HG03520 (cell line): ENCODE data around the gene KCNQ1.

Experiments
- ATAC-seq: cut with Tn5 transposase; IDR thresholded peaks from one replicate; pipeline ENCODE4 v1.9.1; 2021; ENCODE audit warnings: mild to moderate bottlenecking, moderate library complexity; ENCODE audit not compliant: unreplicated experiment

The KCNQ1 gene

DNA sequence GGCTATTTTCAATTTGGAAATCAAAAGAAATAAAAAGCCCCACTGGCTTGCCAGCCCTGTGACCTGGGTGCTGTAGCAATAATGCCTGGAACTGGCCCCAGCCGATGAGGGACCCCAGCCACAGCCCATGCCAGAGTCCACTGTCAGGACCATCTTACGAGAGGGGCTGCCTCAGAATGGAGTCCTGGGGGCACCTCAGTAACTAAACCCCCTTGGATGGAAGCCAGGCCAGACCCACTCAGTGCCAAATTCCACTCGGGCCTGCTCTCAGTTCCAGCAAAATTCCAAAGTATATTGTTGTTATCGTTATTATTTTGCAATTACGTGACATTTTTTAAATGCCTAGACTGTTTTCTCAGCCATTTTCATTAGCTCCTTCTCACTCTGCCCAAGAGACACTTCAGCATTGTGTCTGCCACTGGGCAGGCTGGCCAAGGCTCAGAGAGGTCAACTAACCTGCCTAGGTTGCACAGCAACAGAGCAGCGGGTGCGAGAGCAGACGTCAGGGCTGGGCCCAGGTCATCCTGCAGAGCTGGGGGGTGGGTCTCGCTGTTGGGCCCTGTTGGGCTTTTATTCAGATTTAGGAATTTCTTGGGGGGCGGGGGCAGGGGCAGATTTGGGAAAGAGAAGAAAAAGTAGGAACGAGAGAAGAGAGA is 421.2 kb downstream of the KCNQ1 start:
- ATAC-seq = no peak

DNA sequence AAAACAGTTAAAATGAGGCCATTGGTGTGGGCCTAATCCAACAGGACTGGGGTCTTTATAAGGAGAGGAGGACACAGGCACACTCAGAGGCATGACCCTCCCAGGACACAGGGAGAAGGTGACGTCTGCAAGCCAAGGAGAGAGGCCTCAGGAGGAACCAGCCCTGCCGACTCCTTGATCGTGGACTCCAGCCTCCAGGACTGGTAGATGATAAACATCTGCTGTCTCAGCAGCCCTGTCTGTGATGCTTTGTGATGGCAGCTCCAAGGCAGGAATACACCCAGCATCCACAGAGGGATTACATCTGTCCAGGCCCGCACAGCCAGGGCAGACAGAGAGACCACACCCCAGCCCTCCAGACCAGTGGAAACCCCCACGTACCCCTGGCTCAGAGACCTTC is 422.3 kb downstream of the KCNQ1 start:
- no peak for ATAC-seq

DNA sequence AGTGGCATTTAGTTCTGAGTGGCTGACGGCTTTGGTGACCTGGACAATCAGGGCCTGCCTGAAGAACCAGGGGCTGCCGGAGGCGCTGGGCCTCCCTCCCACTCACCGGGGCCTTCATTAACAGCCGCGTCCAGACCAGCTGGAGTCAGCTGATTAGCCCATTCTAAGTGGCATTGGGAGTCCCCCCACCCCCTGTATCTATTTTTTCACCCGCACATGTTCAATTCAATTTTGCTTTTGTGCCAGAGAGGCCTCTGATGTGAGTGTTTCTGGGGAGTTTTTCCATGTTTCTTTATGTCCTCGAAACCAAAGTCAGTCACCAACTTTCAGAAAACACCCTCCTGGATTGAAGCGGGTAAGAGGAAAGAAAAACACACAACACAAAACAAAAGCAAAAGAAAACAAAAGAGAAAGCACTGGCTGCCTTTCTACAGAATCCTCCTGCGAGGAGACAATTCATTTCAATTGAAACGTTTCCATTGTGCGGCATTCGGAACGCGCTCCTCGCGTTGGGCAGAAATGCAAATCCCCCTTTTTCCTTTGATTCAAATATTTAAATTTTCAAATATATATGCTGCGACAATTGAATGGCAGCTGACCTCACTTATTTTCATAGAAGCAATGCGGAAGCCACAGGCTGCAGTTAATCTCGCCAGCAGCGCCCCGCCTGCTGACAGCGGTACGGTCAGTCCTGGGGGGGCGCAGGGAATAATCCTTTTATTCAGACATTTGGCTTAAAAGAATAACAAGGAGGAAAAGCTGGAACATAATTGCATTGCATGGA is 423.1 kb downstream of the KCNQ1 start:
- ATAC-seq = no peak

DNA sequence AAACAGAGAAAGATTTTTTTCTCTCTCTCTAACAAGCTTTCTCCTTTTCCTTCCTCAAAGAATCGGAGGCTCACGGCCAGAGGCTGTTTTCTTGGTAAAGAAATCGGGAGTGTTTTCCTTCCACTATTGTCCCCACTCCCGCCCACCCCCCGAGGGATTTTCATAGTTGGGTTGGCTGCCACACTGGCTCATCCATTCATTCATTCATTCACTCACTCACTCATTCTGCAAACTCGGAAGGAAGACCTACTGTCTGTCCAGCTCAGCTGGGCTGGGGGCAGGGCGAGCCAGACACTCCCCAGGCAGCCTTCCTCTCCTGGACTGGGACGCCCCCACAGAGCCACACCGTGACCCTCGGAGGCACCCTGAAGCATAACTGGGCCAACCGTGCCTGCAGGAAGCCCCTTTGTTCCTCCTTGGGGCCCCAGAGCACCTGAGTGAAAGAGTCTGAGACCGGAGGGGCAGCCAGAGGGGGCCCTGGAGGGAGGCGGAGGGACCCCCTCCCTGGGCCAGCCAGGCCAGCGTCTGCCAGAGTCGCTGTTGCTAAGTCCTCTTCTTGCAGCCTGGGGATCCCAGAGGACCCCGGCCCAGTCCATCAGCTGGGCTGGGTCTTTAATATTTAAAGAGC is 423.8 kb downstream of the KCNQ1 start:
- no peak for ATAC-seq

DNA sequence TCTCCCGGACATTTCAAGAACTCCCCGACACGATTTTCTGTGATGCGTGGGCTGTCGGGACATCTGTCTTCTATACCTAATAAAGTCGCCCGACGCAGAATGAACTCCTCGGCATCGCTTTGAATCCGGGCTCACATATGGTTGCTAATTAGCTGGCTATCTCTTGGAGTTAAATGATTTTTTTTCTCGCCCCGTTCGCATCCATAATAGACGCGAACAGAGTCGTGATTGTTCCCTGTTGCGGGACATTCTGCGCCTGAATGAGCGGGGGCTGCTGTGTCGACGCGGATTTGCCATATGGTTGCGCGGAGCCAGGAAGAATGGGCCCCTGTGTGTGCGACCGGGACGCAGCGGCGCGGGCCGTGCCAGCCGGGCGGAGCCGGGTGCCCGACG is 424.3 kb downstream of the KCNQ1 start:
- no peak for ATAC-seq

DNA sequence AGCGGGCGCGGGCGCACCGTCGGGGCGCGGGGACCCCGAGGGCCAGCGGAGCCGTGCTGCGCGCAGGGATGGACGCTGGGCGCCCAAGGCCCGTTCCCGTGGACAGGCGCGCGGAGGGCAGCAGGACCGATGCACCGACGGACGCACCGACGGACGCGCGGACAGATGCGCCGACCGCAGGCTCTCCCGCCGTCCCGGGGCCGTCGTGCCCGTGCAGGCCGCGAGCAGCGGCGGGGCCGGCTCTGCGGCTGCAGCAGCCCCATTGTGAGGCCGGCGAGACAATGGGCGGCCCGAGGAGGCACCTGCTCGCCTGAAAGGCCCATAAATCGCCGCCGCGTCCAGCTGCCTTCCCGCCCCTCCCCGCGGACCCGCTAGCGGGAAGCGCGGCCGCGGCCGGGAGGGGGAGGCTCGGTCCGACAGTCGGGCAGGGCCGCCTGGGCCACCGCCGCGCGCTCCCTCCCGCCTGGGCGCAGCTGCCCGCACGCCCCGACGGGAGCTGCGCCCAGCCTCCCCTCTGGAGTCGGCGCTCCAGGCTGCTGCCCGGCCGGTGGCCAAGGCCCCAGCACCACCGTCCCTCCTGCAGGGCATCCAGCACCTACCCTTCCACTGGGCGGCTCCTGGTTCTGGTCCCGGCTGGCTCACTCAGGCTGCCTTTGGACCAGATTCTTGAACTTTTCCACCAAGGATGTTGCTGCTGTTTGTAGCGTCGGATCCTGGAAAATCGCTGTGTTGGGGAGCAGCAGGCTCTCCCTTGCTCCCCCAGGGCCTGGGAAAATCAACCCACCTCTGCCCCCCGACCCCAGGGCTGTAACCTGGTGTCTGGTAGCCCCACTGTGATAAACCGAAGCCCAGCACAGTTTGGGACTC is 425.0 kb downstream of the KCNQ1 start:
- no peak for ATAC-seq

DNA sequence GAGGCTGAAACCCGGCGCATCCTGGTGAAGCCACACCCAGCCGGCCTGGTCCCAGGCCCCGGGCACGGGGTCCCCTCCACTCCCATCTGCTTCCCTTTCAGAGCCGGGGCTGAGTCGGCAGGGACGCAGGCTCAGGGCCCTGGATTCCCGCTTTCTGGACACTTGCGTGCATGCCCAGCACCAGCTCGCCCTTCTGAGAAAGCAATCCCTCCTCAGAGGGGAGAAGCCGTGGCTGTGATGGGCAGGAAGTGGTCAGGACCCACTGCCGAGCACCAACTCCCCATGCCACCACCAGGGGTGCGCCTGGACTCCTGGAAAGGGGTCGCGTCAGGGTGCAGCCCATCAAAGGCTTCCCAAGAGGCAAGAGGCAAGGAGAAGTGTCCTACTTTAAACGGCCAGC is 425.7 kb downstream of the KCNQ1 start:
- no peak for ATAC-seq

DNA sequence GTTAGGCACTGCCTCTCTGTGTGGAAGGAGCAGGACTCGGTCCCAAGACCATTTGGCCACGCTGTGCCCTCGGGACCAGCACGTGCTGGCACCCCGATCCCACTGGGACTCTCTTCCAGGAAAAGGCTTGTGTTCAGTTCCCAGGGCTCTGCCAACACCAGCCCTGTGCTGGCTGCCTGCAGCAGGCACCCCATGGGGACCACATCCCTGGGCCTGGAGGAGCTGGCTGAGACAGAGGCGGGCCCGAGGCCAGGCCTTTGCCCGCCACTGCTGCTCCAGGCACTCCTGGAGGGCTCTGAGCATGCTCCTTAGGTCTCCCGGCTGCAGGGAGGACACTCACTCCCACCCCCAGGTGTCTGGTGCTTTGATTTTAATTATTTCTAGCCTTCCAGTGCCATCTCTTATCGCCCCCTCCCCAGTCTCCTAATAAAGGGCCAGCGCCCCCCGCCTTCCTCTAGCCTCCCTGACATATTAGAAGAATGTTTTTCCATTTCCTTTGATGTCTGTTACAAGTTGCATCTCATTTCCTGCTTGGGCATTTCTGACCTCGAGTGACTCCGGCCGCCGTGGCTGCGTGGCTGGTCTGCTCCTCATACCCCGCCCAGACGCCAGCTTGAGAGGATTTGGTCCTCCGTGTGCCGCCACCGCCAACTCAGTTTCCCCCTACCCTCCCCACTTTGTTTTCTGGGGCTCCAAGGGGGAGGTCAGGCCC is 426.3 kb downstream of the KCNQ1 start:
- ATAC-seq = no peak

DNA sequence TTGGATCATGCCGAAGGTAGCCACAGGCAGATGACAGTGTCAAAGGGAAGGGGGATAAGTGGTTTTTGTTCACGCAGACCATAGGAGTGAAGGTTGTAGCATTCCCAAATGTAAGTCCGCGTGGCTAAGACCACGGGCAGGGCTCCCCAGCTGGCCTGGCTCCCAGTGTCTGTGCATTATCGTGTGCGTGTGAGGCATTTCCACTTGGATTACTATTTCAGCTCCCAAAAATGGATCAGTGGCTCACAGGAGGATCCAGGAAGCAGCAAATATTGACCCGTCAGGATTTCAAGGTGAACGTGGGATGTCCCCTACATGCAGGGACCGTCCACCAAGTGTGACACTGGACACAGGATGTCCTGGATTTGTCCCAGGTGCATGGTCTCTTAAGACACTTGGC is 430.2 kb downstream of the KCNQ1 start:
- ATAC-seq = no peak

DNA sequence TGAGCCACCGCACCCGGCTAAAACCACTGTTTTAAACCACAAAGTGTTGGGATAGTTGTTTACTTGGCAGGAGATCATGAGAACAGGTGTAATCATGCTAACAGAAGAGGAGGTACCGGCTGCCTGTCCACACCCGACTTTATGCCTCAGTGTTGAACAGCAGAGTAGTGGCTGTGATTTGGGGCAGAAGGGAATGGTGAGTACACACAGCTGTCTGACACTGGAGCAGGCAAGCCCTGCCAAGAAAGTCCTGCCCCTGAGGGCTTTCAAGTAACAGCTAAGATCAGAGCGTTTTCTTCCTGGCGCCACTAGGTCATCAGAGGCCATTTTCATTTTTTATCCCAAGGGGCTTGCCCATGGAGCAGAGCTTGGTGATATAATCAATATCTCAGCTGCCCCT is 432.7 kb downstream of the KCNQ1 start:
- ATAC-seq = no peak

DNA sequence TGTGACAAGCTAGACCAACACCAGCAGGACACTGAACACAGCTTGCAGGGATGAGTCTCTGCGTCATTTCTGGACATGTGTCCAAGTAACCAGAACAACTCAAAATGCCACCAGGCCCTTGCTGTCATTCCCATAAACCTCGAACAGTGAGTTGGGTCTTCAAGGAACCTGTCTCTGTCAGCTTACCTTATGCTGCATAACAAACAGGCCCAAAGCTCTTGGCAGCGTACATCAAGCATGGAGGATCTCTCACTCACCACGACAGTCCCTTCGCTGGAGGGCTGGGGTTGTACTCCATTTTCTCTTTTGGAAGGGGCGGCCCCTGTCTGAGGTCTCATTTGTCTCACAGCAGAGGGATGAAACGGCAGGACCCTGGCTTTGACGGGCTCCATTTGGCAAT is 434.0 kb downstream of the KCNQ1 start:
- no peak for ATAC-seq

DNA sequence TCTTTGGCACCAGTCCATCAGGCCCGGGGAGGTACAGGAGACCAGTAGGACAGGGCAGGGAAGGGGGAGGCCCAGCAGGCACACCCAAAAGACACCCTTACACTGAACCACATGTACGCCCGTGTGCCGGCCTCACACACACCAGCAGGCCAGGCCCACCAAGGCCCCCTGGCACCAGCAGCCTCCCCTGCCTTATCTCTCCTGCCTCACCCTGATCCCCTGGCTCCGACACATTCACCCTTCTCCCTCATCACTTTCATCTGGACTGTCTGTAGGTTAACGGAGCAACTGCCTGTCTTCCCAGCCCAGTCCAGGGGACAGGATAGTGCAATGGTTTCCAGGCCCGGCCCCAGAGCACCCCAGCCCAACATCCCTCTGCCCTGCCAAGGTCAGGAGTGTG is 435.8 kb downstream of the KCNQ1 start:
- ATAC-seq = no peak

DNA sequence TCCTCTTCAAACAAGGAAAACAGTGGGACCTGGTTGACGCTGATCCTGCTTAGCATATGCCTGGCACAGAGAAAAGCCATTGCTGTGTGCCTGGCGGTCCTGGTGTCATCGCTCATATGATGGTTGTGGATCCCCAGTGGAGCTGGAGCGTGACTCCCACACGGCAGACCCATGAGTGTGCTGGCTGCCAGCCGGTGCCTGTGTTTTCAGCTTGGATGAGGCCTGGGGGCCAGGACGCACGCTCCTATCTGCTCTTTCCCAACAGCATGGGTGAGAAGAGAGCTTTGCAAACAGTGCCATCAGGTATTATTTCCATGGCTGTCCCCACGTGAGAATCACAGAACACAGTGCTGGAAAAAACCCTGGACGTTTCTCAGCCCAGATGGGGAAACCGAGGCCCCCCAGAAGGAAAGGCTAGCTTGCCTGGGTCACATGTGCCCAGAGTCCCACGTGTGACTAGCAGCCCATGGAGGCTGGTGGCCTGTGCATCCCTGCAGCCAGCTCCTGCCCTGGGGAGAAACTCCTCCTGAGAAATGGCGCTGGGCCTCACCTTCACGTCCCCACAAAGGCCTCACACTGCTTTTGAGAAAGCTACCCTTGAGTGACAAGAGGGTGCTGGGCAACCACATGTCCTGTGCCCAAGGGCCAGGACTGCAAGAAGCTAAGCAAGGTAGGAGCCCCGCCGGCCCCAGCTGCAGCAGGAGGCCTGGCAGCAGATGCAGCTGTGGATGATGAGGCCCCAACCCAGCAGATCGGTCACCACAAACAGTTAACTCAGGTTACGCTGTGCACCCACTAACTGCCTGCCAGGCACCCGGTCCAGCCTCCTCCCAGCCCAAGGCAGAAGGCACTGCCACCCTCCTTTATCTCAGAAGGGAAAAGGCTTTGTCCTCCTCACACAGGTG is 436.5 kb downstream of the KCNQ1 start:
- ATAC-seq = no peak

DNA sequence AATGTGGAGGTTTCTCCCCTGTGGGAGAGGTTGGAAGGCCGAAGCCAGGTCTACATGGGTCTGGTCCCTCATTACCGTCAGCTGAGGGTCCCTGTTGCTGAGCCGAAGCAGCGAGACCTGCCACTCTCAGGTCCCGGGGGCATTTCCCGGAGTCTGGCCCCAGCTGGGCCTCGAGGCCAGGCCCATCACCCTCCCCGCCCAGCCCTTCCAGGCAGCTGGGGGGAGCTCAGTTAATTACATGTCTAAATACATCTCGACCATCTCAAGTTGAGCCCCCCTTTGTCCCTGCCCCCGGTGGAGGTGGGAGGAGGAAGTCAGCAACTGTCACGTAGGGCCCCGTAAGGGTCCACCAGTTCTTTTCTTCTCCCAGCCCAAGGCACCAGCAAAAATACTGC is 437.2 kb downstream of the KCNQ1 start:
- no peak for ATAC-seq

DNA sequence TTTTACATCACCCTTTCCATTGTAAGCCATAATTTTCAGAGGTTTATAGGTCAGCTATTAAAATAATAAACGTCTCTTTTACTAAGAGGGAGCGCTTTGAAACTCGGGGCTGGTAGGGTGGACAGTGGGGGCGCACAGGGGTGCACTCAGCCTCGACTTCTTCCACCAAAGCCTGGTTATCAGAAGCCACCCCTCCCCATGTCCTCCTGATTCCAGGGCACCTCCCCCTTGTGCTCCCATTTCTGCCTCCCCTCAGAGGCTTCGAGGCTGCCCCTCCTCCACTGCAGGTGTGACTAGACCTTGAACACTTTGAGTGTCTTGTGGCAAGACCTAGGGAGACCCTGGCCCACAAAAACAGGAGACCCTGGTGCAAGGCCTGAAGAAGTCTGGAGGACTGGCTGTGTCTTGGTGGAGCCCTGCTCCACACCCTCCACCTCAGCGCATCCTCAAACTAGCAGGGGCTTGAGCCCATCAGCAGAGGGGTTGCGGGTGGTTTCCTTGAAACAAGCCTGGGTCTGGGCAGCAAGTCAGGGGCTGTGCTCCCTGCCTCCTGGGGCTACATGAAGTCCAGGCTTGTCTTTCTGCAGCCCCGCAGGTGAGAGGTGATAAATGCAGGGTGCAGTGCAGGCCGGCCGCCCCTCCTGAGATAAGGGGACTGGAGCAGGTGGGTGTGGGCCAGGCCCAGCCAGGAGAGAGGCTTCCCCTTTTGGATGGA is 437.7 kb downstream of the KCNQ1 start:
- no peak for ATAC-seq

DNA sequence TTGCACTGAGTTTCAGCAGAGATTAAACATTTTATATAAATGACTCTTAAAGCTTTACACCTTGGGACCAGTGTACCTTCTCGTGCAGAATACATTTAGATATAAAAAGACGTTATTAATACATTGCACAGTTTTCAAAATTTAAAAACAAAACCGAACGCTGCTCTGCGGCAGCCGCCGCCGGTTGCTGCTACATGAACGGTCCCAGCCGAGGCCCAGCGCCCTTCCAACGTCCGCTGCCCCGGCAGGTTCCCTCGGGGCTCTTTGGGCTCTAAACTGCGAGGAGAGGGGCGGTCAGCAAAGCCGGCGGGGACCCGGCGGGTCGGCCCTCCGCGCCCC is 438.8 kb downstream of the KCNQ1 start:
- no peak for ATAC-seq

DNA sequence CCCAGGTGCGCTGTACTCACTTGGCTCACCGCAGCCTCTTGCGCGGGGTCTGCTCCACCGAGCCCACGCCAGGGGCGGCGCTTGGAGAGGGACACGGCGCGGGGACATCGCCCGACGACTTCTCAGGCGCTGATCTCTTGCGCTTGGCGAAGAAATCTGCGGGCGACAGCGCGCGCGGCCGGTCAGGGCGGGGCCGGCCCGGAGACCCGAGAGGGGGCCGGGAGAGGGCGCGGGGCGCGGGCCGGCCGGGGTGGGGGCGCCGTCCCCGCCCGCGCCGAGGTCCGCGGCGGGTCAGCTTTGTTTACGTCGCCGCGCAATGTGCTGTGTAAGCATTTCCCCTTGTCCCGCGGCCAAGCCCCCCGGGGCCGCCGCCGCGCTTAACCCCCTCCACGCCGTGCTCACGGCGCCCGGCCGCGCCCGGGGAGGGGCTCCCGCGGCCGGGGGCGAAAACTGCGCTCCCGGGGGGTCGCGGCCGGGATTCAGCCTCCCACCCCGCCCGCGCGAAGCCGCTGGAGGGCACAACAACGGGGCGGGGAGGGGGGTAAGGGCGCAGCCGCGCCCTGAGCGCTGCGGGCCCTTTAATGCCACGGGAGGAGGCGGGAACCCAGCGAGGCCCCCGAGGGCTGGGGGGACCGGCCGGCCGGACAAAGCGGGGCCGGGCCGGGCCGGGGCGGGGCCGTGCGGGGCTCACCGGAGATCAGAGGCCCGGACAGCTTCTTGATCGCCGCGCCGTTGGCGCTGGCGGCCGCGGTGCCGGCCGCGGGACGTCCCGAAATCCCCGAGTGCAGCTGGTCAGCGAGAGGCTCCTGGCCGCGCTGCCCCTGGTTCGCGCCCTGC is 439.4 kb downstream of the KCNQ1 start:
- ATAC-seq = no peak

DNA sequence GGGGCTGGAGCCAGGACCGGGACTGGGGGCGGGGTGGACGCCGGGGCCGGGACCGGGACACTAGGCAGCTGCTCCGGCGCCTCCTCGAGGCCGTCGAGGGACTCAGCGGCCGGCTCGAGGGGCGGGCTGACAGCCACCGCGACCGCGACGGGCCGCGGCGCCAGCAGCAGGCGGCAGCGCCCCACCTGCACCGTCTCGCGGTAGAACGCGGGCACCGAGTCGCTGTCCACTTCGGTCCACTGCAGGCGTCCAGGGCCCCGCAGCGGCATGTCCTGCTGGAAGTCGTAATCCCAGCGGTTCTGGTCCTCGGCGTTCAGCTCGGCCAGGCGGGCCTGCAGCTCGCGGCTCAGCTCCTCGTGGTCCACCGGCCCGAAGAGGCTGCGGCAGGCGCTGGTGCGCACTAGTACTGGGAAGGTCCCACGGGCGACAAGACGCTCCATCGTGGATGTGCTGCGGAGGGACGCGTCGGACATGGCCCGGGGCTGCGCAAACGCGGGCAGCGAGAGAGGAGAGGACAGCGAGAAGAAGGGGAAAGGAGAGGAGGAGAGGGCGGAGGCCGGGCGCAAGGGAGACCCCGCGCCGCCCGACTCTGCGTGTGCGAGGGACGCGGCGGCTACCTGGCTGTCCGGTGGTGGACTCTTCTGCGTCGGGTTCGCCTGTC is 440.3 kb downstream of the KCNQ1 start:
- ATAC-seq = no peak
